Measurements from ENCODE around the gene LIPC.

DNA sequence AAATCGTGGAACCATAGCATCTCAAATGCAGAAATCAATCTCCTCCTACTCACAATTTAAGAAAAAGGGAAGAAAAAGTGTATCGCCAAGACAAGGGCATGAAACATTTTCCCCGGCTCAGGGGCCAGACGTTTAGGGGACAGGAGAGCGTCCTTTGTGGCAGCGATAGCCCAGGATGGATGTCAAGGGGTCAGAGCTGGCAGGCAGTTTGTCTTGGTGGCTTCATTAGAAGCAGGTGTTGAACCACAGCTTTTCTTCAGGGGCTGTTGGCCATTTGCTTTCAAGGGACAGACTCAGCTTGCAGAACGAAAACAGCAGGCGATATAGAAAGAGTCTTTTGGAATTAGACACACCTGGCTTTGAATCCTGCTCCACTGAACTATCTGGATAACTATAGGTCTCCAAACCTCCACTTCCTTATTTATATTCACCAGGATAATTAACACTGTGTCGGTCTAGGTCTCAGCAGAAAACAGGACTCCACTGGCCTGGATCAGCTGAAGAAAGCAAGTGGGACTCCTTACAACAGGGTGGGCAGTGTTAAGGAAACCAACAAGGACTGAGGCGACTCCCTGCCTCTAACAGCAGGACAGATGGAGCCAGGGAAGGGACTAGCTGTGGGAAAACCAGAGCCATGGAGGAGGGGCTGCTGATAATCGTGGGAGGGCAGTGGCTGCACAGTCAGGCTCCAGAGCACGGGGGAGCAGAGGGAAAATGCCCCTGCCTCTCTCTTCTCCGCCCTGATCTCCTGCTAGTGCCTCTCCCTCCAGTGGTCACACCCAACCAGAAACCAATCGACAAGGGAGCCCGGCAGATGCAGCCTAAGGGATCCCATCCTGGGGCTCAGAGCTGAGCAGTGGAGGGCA, 123.6 kb downstream of the LIPC start:
- TF ChIP-seq, protein P1, sequence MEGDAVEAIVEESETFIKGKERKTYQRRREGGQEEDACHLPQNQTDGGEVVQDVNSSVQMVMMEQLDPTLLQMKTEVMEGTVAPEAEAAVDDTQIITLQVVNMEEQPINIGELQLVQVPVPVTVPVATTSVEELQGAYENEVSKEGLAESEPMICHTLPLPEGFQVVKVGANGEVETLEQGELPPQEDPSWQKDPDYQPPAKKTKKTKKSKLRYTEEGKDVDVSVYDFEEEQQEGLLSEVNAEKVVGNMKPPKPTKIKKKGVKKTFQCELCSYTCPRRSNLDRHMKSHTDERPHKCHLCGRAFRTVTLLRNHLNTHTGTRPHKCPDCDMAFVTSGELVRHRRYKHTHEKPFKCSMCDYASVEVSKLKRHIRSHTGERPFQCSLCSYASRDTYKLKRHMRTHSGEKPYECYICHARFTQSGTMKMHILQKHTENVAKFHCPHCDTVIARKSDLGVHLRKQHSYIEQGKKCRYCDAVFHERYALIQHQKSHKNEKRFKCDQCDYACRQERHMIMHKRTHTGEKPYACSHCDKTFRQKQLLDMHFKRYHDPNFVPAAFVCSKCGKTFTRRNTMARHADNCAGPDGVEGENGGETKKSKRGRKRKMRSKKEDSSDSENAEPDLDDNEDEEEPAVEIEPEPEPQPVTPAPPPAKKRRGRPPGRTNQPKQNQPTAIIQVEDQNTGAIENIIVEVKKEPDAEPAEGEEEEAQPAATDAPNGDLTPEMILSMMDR (IDR thresholded peaks at IDR 0.05), result no peak
- TF ChIP-seq POLR2A (IDR thresholded peaks at IDR 0.05), result no peak

Measured in thyroid gland (tissue), 4 donors.